HepG2 (cell line): ENCODE results near the gene MCOLN1. TPM values are rescaled to one million over a fixed set of nuclear protein-coding genes. Genes with fewer than 3 reads are reported as not detected.
A peak's percentile ranks its signal among the peaks of the same experiment; 100 is the strongest.

ENCODE experiments used
- AKNA ChIP-seq: sonication (generic); formaldehyde crosslinking; IDR thresholded peaks from 2 replicates; pipeline ENCODE4 v1.4.0; 2020; ENCODE audit warnings: missing genetic modification reagents, borderline replicate concordance
- CENPBD1 ChIP-seq: sonication (generic); formaldehyde crosslinking; IDR thresholded peaks from 2 replicates; pipeline ENCODE4 v1.8.0; 2022; ENCODE audit warnings: missing genetic modification reagents, low read depth, mild to moderate bottlenecking, borderline replicate concordance
- HNRNPL ChIP-seq: fragments of 200-400 bp; formaldehyde crosslinking; IDR thresholded peaks from 2 replicates; pipeline ENCODE4 v1.6.1; 2017; ENCODE audit warnings: mild to moderate bottlenecking, low read depth, low read length
- NR2F1 ChIP-seq, 2 experiments: fragments of 450-650 bp in 1 of 2; formaldehyde crosslinking in 1 of 2; IDR thresholded peaks; 2 replicates each; pipeline versions ENCODE4 v1.5.0 to v1.6.1; 2016 to 2020; ENCODE audit warnings: mild to moderate bottlenecking in 1 of 2, missing compliant biosample characterization in 1 of 2, missing genetic modification reagents in 1 of 2, moderate library complexity in 1 of 2
- PAXIP1 ChIP-seq: sonication (generic); formaldehyde crosslinking; conservative IDR thresholded peaks from 2 replicates; pipeline ENCODE4 v1.4.0; 2020; ENCODE audit warnings: mild to moderate bottlenecking, missing genetic modification reagents, moderate library complexity
- RARA ChIP-seq: IDR thresholded peaks from 2 replicates; pipeline ENCODE4 v1.6.1; 2016; ENCODE audit warnings: missing genetic modification reagents, missing compliant biosample characterization
- ZBTB49 ChIP-seq: sonication (generic); formaldehyde crosslinking; IDR thresholded peaks from 2 replicates; pipeline ENCODE4 v1.4.0; 2020; ENCODE audit warnings: missing genetic modification reagents, borderline replicate concordance
- ZNF18 ChIP-seq: sonication (generic); formaldehyde crosslinking; IDR thresholded peaks from 2 replicates; pipeline ENCODE4 v1.8.0; 2022; ENCODE audit warnings: mild to moderate bottlenecking, missing genetic modification reagents; ENCODE audit not compliant: insufficient replicate concordance
- ZNF263 ChIP-seq: sonication (generic); formaldehyde crosslinking; IDR thresholded peaks from 2 replicates; pipeline ENCODE4 v1.4.0; 2020; ENCODE audit warnings: missing genetic modification reagents
- ZNF441 ChIP-seq: sonication (generic); formaldehyde crosslinking; IDR thresholded peaks from 2 replicates; pipeline ENCODE4 v1.7.0; 2021; ENCODE audit warnings: missing genetic modification reagents, borderline replicate concordance
- polyA plus RNA-seq, 8 experiments: library from polyadenylated mRNA; depleted of rRNA in 3 of 8; stranded (reverse) in 7 of 8; unstranded in 1 of 8; fragments of >200 nt; fragmentation: Illumina TruSeq in 4 of 8; extraction: Trizol in 4 of 8; gene quantifications; 2 replicates each; pipeline versions ENCODE4 v1.2.1 to v1.2.3, GENCODE V29; 2011 to 2016; ENCODE audit warnings: low read depth in 4 of 8, missing spikeins in 1 of 8, mixed read lengths in 1 of 8; ENCODE audit not compliant: insufficient read depth in 1 of 8
- total RNA-seq, 5 experiments: library from RNA; depleted of rRNA; stranded (reverse); fragments of >200 nt; fragmentation: Illumina TruSeq; extraction: Trizol; gene quantifications; 2 replicates each; pipeline ENCODE4 v1.2.3, GENCODE V29; 2016; ENCODE audit warnings: low read depth in 1 of 5
- TF ChIP-seq, protein P1 (sequence below): sonication (generic); formaldehyde crosslinking; IDR thresholded peaks from 2 replicates; pipeline ENCODE4 v1.4.0; 2020; ENCODE audit warnings: missing genetic modification reagents

MCOLN1 gene
- total and polyA plus RNA-seq, 2 of the 13 experiments (the other 11 are each of a cell fraction or from before 2014, with no cell fraction given): 3.4 to 15.7 TPM

- TF ChIP-seq RARA (CRISPR knock-in tag): peak; percentile 44; the same call in 1 of the 2 replicates
- TF ChIP-seq HNRNPL: no peak
- no peak for TF ChIP-seq NR2F1 (CRISPR knock-in tag; IDR thresholded peaks at IDR 0.05)
- TF ChIP-seq CENPBD1 (CRISPR knock-in tag): no peak
- TF ChIP-seq, protein P1, sequence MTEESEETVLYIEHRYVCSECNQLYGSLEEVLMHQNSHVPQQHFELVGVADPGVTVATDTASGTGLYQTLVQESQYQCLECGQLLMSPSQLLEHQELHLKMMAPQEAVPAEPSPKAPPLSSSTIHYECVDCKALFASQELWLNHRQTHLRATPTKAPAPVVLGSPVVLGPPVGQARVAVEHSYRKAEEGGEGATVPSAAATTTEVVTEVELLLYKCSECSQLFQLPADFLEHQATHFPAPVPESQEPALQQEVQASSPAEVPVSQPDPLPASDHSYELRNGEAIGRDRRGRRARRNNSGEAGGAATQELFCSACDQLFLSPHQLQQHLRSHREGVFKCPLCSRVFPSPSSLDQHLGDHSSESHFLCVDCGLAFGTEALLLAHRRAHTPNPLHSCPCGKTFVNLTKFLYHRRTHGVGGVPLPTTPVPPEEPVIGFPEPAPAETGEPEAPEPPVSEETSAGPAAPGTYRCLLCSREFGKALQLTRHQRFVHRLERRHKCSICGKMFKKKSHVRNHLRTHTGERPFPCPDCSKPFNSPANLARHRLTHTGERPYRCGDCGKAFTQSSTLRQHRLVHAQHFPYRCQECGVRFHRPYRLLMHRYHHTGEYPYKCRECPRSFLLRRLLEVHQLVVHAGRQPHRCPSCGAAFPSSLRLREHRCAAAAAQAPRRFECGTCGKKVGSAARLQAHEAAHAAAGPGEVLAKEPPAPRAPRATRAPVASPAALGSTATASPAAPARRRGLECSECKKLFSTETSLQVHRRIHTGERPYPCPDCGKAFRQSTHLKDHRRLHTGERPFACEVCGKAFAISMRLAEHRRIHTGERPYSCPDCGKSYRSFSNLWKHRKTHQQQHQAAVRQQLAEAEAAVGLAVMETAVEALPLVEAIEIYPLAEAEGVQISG (CRISPR knock-in tag): peak; percentile 38
- no peak for TF ChIP-seq ZBTB49
- peak; percentile 76 for TF ChIP-seq PAXIP1
- 0 out of 2 replicates have a peak, but pooled peaks have one; percentile 32 for TF ChIP-seq ZNF263 (CRISPR knock-in tag)
- no peak for TF ChIP-seq AKNA
- peak; percentile 37 for TF ChIP-seq ZNF18
- no peak for TF ChIP-seq ZNF441
Measured at GRCh38 chr19:7494416-7495098, 27.9 kb upstream of the MCOLN1 start (continued).
